C1 segment of cervical spinal cord (tissue), 14 donors: ENCODE measurements around the gene PRKG1.

ENCODE experiments used
- DNase-seq, 14 donors: peaks; one replicate each; lab custom pipeline; 2025; lab: John Stamatoyannopoulos, UW

PRKG1 gene

GRCh38 chr10:51875610-51876009 is 801.3 kb downstream of the PRKG1 start:
- DNase-seq = no peak

- DNase-seq = no peak
Measured at GRCh38 chr10:51876503-51876902, 802.2 kb downstream of the PRKG1 start.

DNA sequence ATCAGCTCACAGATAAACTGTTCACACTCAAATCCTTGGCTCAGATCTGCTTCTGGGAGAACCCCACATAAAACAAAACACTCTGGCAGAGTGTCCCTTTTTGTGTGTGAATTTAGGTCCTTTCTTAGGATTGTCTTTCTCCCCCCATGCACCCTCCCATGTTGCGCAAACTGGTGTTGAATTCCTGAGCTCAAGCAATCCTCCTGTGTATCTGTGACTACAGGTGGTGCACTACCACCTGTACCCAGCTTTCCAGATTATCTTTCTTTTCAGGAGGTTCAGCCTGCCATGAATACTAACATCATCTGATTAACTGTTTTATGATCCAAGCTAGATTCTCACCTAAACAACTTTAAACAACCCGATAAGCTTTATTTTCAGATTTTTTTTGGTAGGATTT is 802.7 kb downstream of the PRKG1 start:
- DNase-seq = no peak

DNA sequence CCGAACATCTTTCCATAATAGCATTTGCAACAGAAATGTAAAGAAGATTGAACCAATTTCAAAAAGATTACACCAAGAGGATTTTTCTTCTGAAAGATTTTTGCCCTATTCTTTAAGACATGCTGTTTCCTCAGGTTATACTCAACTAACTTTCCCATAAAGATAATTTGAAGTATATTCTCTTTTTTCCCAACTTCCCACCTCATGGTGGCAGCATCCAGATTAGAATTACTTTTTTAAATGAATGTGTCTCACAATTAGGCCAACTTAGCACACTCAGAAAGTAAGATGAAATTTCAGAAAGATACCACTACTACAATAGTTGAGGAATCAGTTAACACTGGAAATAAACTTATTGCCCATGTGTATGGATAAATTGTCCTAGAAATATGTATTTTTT is 803.3 kb downstream of the PRKG1 start:
- DNase-seq = no peak

GRCh38 chr10:51878695-51879094 is 804.4 kb downstream of the PRKG1 start:
- no peak for DNase-seq

DNA sequence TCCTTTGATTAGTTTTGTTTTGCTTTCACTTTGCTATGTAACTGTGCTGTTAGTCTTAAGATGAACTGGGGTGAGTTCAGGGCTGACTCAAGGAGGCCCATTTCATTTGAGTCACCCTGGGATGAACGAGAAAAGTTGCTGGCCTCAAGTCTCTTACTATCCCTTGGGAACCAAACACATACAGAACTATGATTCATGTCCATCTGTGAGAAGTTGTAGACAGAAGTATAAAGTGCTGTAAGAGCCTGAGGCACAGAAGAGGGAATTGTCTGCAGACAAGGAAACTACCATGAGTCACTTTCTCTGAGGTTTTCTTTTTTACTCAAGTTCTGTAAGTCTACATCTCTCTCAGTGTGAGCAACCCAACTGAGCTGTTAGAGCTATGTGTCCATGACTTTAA is 805.0 kb downstream of the PRKG1 start:
- DNase-seq = no peak

GRCh38 chr10:51881213-51881612 is 806.9 kb downstream of the PRKG1 start:
- no peak for DNase-seq

DNA sequence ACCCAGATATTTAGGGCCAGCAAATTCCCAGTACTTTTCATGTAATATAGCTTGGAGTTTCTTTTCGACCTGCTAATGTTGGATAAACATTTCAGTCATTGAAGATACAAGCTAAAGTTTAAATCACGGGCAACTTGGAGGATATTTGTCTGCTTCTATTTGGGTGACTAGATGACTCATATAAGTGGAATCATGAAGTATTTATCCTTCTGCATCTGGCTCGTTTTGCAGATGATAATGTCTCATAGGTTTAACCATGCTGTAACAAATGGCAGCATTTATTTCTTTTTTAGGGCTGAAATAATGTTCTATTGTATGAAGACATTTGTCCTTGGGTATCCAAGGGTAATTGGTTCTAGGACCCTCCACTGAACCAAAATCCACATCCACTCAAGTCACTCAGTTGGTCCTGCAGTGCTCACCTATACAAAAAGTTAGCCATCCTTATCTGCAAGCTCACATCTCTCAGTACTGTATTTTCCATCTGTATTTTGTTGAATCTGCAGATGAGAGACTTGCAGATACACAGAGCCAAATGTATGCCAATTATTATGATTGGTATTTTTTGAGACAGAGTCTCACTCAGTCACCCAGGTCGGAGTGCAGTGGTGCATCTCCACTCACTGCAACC is 812.3 kb downstream of the PRKG1 start:
- DNase-seq = no peak

- DNase-seq = no peak
Measured at GRCh38 chr10:51888263-51888662, 814.0 kb downstream of the PRKG1 start.

GRCh38 chr10:51892313-51892712 is 818.0 kb downstream of the PRKG1 start:
- no peak for DNase-seq

- peak in 1 of 14 donors; percentile 15 for DNase-seq
Measured at GRCh38 chr10:51892965-51893658, 818.8 kb downstream of the PRKG1 start.

- DNase-seq = peak in 1 of 14 donors; percentile 48
Measured at GRCh38 chr10:51894771-51895578, 820.7 kb downstream of the PRKG1 start.

- no peak for DNase-seq
Measured at GRCh38 chr10:51896849-51897248, 822.6 kb downstream of the PRKG1 start.

- no peak for DNase-seq
Measured at GRCh38 chr10:51897560-51897959, 823.3 kb downstream of the PRKG1 start.

DNA sequence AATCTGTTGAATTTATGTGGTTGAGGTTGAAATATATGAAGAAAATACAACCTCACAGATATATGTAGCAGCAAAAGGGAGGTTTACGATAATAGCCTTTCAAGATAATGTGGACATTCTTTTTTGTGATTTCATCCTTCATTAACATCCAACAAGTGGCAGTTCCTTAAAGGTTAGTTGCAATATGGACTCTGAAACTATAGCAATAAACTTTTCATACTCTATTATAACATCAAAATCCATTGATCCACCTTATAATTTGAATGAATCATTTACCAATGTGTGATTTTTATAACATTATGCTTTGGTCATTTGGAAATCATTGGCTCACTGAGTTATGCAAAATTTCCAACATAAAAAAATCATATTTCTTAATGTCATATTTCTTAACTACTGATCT is 825.9 kb downstream of the PRKG1 start:
- no peak for DNase-seq

GRCh38 chr10:51903675-51904074 is 829.4 kb downstream of the PRKG1 start:
- DNase-seq = no peak

DNA sequence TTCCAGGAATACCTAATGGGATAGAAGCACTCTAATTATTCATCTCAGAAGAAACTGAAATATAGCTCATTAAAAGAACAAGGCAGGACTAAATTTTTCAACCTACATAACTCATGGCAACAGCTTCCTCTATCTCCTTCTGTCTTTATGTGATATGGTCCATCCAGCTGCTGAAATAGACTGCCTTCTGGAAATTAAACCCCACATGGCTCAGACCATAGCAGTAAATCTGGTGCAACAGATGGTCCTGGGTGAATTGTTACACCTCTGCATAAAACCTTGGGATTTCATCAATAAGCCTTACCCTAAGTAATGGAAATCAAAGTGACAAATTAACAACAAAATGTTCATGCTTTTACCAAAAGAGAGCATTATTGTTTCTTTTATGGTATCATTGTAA is 830.7 kb downstream of the PRKG1 start:
- no peak for DNase-seq

- DNase-seq = no peak
Measured at GRCh38 chr10:51907361-51907760, 833.1 kb downstream of the PRKG1 start.

DNA sequence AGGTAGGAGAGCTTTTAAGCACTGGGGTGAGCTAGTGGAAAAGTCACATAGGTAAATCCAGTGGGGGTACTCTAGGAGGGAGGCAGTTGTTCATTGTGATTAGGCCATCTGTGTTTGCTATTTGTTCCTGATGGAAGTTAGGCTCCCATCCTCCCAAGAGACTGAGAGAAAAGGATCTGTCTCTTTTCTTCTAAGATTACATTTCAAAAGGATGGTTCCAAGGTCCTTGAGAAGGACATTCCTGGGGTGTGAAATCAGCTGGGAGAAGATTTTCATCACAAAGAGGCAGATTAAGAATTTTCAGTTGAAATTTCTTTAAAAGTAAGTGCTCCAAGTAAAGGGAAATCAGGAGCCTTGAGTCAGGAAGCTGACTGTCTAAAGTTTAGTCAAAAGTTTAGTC is 835.9 kb downstream of the PRKG1 start:
- DNase-seq = no peak

- DNase-seq = no peak
Measured at GRCh38 chr10:51910596-51910995, 836.3 kb downstream of the PRKG1 start.

DNA sequence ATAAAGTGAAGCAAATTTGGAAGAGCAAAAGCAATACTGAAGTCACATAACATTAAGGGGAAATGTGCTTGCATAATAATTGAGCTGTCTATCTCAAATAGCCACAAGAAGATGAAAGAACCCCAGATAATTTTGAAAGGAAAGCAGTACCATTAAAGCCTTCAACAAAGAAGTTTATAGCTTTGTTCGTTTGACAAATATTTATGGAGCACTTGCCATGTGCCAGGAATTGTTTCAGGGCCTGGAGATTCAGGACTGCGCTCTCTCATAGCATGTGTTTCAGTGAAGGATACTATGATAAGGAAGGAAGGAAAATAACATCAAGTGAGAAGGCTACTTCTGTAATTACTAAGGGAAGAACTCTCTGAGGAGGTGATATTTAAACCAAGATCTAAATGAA is 837.4 kb downstream of the PRKG1 start:
- no peak for DNase-seq

DNA sequence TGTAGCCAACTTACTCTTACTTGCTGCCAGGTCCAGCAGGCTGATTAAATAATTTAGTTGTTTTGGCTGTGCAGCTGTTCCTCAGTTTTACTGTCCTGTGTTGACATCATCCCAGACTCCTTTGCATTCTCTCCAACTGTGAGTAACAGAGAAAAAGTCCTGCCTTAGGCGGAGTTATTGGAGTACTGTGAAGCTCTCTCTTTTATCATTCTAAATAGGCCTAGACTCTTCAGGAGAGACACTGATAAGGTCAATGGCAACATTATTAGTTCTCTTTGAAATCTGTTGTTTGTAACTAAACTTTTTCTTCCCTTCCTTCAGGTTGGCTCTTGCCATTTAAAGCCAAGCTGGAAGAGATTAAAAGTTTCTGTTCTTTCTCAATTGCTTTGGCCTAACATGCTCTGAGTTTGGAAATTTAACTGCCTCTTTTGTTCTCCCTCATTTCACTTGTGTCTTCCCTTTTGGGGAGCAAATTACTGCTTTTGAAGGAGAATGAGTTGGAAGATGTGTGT is 840.8 kb downstream of the PRKG1 start:
- DNase-seq = no peak

DNA sequence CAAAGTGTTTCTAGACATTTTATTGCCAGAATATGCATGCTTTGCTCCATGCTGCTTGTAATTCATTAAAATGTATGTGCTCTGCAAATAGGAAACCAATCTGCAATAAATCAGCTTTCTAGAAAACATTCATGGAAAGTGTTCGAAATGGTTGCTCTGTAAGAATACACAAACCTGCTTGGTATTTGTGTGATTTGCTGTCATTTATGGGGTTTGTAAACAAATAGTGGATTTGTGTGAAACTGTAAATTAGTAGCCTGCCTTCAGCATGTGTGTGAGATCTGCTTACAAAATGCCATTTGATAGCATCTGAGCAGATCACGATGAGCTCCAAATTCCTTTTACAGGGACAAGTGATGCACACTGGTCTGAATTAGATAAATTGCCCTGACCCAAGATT is 844.2 kb downstream of the PRKG1 start:
- DNase-seq = no peak
